Kasumi-1 (cell line): ENCODE data around the gene YIPF4.
"Not testable (repeated sequence)": the region's sequence is repeated elsewhere in the genome, so short reads cannot be mapped to it uniquely, and the experiment has no call there.

Source experiments
- DNase-seq, 2 experiments: peaks; one replicate each; lab custom pipeline; 2025; lab: John Stamatoyannopoulos, UW

YIPF4 gene

GRCh38 chr2:32277674-32278477, at the start of gene YIPF4:
YIPF4 (plus strand) TSS chr2:32277904; CDS start chr2:32278156, 252 bp downstream.
- DNase-seq, result peak; percentile 93 to 96

- DNase-seq, result no peak
Measured at GRCh38 chr2:32228181-32228580, 49.5 kb upstream of the YIPF4 start.

GRCh38 chr2:32229635-32230034, 48.1 kb upstream of the YIPF4 start:
- no peak for DNase-seq

DNA sequence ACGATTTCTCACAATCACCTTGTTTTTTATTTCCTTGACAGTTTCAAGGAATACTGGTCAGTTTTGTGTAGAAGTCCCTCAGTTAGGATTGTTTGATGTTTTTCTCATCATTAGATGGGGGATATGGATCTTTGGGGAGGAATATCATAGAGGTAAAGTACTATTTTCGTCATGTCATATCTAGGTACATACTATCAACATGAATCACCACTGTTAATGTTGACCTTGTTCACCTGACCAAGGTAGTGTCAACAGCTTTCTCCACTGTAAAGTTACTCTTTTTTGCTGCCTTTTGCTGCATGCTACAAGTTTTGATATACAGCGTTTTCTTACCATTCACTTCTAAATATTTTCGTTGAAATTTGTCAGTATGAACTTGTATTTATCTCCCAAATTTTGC, 45.7 kb upstream of the YIPF4 start:
- no peak for DNase-seq

- no peak for DNase-seq
Measured at GRCh38 chr2:32235315-32235714, 42.4 kb upstream of the YIPF4 start.

DNA sequence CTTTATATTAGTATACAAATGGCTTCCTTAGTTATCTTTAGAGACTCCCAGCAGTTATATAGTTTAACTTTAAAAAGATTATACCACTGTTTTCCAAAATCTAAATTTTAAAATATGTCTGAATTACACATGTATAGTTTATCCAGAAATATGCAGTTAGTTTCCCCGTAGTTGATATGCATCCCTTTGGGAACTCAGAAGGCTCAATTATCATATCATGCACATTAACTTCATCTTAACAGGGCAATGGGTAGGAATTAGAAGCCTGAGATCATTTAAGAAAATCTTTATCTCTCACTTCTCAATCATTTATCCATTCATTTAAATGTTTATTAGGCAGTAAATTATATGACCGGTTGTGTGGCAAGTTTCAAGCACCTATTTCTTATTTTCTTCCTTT, 40.2 kb upstream of the YIPF4 start:
- DNase-seq, result no peak

- no peak for DNase-seq
Measured at GRCh38 chr2:32237996-32238395, 39.7 kb upstream of the YIPF4 start.

GRCh38 chr2:32242331-32242730, 35.4 kb upstream of the YIPF4 start:
- DNase-seq, result no peak

GRCh38 chr2:32246911-32247310, 30.8 kb upstream of the YIPF4 start:
- DNase-seq, result no peak

GRCh38 chr2:32248299-32248698, 29.4 kb upstream of the YIPF4 start:
- DNase-seq, result no peak

GRCh38 chr2:32249731-32250236, 27.9 kb upstream of the YIPF4 start:
- DNase-seq, result no peak

DNA sequence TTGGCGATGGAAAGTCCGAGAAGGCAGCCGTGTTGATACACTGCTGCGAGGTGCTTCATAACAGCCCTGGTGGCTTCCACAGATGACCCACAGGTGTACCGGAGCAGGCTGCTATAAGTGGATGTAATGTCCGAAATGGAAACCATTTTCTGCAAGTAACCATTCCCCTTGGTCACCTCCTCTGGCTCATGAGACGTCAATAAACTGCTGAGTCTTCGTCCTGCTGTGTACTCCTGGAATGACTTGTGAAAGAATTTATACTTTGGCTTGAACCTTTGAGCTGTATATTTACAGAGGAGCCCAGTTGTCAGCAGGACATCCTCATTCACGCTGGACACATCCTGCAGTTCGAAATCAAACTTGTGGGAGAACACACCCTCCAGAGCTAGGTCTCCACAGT, 27.4 kb upstream of the YIPF4 start:
- no peak for DNase-seq

DNA sequence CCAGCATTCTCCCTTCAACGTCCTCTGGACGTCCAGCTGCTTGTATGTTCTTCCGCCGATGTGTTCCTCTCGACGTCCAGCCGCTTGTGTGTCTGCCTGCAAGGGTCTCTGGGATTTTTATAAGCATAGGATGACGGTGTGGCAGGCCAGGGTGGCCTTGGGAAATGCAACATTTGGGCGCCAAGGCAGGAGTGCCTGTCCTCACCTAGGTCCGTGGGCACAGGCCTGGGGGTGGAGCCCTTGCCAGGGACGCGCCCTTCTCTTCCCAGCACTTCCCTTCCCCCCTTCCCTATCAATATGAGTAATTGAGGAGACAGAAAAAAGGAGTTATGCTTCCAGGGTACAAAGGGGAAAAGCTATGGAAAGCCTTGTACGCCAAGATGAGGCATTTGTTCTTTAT, 19.5 kb upstream of the YIPF4 start:
- DNase-seq, result no peak

DNA sequence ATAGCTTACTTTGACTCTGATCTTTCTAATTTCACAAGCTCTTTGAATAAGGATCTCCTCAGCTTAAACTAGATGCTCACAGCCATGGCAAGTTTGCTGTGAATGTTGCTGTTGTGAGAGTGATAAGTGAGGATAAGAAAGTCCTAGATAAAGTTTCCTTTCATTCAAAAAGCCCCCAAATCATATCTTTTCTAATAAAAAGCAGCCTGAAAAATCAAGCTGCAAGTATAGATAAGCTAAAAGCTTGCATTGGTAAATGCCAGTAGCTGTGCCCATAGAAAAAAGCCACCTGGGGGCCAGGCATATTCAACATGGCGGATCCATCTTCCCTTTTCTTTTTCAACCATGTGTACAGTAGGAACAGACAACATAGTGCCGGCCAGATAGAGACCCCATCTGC, 17.3 kb upstream of the YIPF4 start:
- no peak for DNase-seq

DNA sequence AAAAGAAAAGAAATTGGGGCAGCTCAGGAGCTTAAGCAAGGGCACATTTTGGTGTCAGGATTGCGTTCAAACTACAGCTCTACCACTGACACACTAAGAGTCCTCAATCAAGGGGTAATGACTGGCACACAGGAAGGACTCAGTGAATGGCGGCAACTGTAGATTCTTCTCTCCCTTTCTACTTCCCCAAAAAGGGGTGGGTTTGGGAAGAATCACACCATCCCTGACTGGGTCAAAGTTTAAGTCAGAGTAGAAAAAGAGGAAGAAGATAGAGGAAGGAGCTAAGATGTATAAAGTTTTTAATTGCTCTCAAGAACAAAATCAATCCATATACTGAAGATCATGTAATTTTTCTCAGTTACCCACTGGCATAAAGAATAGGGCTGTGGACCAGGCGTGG, 15.6 kb upstream of the YIPF4 start:
- peak; percentile 78 to 89 for DNase-seq

DNA sequence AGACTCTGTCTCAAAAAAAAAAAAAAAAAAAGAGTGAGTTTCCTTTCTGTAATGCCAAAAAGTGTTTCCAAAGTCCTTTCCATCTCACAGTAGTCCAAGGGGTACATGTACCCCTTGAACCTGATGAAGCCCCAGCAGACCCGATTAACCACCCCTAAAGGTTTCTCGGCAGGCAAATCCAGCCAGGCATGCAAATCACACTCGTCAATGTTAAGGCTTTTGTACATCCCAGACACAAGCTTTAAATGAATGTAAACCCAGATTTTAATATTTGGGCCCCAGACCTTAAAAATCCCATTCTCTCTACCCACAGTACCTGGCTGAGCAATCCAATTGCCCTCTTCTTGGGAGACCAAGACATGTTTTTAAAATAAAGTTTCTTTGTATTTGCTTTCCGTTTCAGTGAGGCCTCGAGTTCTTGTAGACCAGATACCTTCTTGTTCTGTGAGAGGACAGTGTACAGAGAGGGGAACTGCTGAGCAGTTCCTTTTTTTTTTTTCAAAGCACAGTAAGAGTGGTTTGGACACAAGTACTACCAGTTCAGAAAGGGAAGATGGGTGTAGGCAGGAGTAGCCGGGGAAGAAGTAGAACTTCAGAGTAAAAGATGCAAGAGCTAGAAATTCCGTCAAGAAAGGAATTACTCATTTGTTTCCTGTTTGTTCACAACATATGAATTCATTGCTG, 13.1 kb upstream of the YIPF4 start, which contains the start of gene NLRC4:
Gene NLRC4 (minus strand): TSS at position 465 of the 684 bp plus-strand sequence. CDS start 8,111 bp downstream, outside the sequence.
- peak; percentile 89 to 90 for DNase-seq

DNA sequence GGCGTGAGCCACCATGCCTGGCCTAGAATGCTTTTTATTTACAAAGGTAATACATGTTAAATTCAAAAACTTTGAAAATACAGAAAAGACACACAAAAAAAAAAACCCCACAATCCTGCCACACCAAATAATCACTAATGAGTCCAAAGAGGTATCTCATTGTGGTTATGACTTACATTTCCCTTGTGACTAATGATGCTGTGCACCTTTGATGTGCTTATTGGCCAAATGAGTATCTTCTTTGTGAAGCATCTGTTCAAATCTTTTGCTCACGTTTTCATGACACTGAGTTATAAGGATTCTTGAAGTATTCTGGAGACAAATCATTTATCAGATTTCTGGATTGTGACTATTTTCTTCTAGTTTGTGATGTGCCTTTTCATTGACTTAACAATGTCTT, 6.6 kb upstream of the YIPF4 start:
- DNase-seq, result no peak

- DNase-seq, result no peak
Measured at GRCh38 chr2:32272279-32272678, 5.4 kb upstream of the YIPF4 start.

GRCh38 chr2:32274289-32274688, 3.4 kb upstream of the YIPF4 start:
- DNase-seq, result no peak

DNA sequence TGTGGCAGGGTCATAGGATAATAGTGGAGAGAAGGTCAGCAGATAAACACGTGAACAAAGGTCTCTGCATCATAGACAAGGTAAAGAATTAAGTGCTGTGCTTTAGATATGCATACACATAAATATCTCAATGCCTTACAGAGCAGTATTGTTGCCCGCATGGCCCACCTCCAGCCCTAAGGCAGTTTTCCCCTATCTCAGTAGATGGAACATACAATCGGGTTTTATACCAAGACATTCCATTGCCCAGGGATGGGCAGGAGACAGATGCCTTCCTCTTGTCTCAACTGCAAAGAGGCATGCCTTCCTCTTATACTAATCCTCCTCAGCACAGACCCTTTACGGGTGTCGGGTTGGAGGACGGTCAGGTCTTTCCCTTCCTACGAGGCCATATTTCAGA, 1.9 kb upstream of the YIPF4 start:
- DNase-seq, result not testable (repeated sequence)

DNA sequence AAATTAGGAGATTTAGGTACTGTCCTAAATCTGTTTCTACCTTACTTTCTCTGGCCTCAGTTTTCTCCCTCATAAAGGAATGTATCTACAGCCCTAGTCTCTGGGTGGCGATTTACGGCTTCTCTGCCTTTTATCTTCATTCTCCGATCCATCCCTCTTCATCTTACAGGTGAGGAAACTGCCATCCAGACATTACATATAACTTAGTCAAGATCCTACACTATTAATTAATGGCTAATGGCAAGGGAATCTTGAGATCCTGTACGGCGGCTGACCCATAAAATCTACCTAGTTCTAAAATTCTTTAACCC, 386 bp upstream of the YIPF4 start:
- no peak for DNase-seq

DNA sequence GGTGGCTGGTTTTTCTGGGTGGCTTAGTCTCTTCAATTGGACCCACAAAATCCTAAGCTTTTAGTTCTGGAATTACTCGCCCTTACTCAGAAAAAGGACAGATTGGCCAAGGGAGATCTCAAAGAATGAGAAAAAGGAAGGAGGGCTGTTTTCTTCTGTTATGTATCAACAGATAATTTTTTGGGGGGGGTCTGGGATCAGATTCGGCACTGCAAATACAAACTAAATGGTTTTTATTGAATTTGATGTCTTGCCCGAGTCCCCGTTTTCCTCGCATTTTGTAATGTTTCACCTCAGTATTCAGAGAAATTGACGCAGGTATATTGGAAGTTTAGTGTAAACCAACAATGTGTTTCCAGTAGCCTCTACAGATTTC, 762 bp downstream of the YIPF4 start:
- peak in 1 of 2 experiments; percentile 27 for DNase-seq

GRCh38 chr2:32284321-32284720, 6.6 kb downstream of the YIPF4 start:
- DNase-seq, result peak in 1 of 2 experiments; percentile 8
